GM12874 (cell line): Measurements from ENCODE around the gene CCDC54.

Source experiments
- TF ChIP-seq, protein P1 (sequence below): IDR thresholded peaks from 2 replicates; pipeline ENCODE4 v1.5.1; 2011; ENCODE audit warnings: low read depth, mild to moderate bottlenecking, control low read depth, low read length, moderate library complexity; ENCODE audit not compliant: insufficient read depth

The CCDC54 gene

DNA sequence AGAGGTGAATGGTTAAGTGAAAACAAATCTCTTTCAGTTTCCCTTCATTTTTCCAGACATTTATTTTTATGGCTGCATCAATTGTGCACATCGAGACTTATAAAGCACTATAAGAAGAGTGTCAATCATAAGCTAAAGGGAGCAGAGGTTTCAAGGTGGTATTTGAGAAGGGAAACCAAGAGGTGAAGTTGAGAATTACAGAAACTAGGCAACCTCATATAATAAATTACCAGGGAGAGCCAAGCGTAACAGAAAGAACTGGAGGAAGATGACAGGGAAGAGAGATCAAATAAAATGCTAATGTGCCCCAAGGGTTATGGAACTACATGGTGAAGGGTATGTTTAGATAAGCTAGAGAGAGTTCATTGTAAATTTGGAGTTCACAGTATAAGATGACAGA, 6.3 kb upstream of the CCDC54 start:
- TF ChIP-seq, protein P1, sequence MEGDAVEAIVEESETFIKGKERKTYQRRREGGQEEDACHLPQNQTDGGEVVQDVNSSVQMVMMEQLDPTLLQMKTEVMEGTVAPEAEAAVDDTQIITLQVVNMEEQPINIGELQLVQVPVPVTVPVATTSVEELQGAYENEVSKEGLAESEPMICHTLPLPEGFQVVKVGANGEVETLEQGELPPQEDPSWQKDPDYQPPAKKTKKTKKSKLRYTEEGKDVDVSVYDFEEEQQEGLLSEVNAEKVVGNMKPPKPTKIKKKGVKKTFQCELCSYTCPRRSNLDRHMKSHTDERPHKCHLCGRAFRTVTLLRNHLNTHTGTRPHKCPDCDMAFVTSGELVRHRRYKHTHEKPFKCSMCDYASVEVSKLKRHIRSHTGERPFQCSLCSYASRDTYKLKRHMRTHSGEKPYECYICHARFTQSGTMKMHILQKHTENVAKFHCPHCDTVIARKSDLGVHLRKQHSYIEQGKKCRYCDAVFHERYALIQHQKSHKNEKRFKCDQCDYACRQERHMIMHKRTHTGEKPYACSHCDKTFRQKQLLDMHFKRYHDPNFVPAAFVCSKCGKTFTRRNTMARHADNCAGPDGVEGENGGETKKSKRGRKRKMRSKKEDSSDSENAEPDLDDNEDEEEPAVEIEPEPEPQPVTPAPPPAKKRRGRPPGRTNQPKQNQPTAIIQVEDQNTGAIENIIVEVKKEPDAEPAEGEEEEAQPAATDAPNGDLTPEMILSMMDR, result no peak

DNA sequence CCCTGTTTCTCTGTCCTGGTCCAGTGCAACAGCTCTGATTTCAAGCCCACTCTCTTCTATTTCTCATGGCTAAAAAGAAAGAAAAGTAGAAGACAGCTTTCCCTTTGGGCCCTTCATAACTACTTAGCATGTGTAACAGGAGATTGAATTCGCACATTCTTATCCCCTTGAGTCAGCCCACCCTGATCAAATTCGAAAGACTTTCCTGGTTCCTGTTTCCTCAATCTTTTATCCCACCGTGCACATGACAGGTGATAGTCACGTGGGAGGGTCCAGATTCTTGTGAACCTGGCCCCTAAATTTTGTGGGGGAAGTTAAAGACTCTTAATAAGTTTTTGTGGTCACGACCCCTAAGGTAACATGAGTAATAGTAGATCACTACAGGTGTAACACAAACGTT, 4.7 kb upstream of the CCDC54 start:
- TF ChIP-seq, protein P1, result no peak

DNA sequence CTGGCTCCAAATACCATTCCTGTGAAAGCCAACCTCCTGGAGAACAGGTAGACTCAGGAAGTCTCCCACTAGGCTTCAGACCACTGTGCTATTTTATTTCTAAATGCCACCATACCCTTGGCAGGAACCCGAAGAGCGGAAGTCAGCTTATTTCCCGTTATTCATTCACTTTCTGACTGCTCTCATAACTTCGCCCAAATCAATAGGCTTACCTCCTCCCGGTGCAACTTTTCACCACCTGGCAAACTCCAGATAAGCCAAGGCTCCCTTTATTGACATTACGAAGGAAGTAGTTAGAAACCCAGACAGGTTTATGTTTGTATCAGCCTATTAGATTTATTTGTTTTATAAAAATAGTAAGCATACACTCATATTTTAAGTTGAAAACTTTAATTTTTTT, 3.3 kb upstream of the CCDC54 start:
- TF ChIP-seq, protein P1, result no peak

DNA sequence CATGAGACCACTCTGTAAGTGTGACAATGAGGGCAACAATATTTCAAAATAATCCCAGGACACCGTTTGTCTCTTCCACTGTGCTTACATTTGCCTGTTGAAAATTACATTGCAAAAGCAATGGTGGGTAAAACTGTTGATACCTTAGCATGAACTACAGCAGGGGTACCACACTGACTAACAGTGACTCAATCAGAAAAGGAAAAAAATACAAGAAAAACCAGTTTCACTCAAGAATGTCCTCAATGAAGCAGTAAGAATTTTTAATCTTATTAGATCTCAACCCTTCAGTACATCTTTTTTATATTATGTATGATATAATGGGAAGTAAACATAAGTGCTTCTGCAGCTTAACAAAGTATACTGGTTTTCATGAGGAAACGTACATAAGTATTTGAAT, 1.6 kb upstream of the CCDC54 start:
- TF ChIP-seq, protein P1, result no peak

DNA sequence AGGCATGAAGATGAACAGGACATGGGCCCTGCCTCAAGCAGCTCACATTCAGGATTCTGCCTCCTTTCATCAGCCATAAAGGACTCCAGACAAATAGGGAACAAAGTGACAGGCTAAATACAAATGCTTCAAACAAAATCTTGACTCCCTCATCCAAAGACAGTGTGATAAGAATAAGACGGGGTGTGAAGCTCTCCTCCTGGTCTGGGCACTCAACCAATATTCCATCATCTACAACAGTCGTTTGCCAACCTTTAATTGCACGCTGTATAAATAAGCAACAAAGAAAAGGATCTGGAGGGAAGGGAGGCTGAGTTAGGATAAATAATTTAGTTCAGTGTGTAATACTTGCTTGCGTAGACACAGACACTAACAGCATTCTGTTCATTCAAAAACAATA, 5.4 kb downstream of the CCDC54 start:
- TF ChIP-seq, protein P1, result no peak

DNA sequence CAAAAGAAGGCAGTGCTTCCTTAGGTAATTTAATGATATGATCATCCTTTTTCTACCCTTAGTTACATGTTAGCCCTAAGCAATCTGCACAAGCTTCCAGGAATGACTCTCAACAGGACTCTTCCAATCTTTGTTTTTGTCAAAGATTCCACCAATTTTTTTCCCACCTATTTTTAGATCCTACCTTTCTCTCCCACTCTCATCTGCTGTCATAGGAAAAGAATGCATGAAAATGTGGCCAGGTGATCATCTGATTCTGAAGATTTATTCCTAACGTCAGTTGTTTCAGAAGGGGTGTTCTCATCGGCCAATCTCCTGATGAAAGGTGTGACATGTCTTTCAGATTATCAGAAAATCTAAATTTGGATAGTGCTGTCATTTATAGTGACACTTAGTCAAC, 7.2 kb downstream of the CCDC54 start:
- TF ChIP-seq, protein P1, result no peak

DNA sequence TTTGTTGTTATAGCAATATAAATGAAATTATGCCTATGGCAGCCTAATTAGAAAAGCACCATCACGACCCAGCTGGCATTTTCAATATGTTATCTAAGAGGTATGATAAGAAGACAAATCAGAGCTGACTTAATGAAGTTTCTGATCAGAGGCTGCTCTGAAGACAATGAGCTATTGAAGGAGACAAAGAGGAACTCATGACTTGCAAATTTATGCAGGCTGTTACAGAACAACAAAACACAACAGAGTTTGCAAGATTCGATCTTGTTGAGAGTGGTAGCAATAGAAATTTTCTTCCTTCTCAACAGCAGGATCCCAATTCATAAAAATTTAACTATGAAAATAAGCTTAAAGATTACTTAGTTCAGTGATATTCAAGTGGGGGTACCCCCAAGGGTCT, 7.7 kb downstream of the CCDC54 start:
- TF ChIP-seq, protein P1, result no peak

DNA sequence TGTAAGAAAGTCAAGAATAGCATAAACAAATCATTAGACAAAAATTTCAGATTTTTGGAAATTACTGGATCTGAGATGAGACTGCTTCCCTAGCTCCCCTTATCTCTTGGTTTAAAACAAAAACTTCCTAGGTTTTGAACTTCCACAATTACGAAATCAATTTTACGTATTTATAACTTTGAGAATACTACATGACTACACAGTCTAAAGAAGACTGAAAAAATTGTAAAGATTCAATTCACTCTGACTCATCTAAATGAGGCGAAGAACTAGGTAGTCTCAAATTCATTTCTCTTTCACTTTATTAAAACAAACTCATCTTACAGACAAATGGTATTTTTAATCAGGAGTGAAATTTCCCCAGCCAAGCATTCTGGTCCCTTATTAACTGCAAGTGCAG, 10.3 kb downstream of the CCDC54 start:
- TF ChIP-seq, protein P1, result no peak
